ENCODE data around the gene PPP2R3B. TPM values are rescaled to one million over a fixed set of nuclear protein-coding genes. Genes with fewer than 3 reads are reported as not detected.
"Not testable (repeated sequence)": the region's sequence is repeated elsewhere in the genome, so short reads cannot be mapped to it uniquely, and the experiment has no call there.

The PPP2R3B gene
- total RNA-seq, 1 donor from 2014 or later = 24.6 TPM

GRCh38 chrX:402857-403256 is 16.1 kb upstream of the PPP2R3B start:
- no peak for DNase-seq

- no peak for DNase-seq
These were observed 13.6 kb upstream of the PPP2R3B start for GRCh38 chrX:400258-400657.

GRCh38 chrX:397575-397974 is 10.9 kb upstream of the PPP2R3B start:
- peak; percentile 61 for DNase-seq

- no peak for DNase-seq
These were observed 8.1 kb upstream of the PPP2R3B start for GRCh38 chrX:394830-395229.

GRCh38 chrX:392575-392846 is 5.8 kb upstream of the PPP2R3B start:
- no peak for DNase-seq

- DNase-seq = no peak
These were observed 5.2 kb upstream of the PPP2R3B start for GRCh38 chrX:391717-392574.

DNA sequence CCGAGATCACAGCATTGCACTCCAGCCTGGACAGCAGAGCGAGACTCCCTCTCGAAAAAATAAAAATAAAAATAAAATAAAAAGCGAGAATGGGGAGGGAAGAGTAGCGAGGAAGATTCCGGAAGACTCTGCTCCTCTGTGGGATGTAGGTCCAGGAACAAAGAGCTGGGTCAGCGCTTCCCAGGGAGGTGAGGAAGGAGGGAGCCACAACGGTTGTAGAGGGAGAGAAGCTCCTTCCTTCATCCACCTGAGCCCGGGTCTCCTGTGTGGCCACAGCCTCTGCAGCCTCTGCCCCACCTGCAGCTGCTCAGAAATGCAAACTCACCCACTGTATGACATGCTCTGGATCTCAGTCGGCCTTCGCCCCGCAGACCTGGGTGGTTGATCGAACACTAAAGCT is 3.8 kb upstream of the PPP2R3B start:
- no peak for DNase-seq

DNA sequence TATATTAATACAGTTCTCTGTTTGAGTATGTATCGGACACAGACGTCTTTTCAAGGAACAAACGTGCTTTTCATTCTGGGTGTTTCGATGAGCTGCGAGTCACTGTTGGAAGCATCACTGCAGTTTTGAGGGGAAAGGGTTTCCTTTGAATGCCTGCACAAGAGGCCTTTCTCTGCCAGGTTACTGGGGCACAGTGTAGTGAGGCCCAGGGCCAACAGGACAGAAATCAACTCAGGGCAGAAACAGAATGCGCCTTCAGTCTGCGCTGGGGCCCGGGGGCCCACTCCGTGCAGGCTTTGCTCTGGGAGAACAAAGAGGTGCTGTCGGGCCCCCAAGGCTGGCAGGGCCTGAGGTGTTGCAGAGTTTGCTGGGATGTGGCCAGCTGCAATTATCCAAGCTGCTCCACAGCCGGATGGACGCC is 2.3 kb upstream of the PPP2R3B start:
- peak; percentile 10 for DNase-seq

- no peak for DNase-seq
These were observed 1.0 kb upstream of the PPP2R3B start for GRCh38 chrX:387729-388128.

DNA sequence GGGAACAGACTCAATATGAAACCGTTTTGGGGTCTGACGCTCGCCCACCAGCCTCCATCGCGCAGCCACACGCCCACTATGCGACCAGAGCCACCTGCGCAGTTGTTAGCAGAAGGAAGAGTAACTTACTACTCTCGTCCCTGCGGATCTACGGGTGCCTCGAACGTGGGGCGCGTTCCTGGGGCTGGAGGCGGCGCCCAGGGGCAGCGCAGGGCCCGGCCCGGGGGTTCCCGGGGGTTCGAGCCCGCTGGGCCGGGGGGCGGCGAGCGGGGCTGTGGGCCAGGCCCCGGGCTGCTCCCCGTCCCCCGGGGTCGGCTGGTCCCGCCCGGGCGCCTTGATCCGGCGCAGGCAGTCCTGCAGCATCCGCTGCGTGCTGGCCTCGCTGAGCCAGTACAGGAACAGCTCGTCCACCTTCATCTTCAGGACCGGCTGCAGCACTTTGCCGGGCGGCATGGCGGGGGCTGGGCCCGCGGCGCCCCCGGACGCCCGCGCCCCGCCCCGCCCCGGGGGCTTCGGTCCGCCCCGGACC is 404 bp downstream of the PPP2R3B start:
- DNase-seq = no peak

DNA sequence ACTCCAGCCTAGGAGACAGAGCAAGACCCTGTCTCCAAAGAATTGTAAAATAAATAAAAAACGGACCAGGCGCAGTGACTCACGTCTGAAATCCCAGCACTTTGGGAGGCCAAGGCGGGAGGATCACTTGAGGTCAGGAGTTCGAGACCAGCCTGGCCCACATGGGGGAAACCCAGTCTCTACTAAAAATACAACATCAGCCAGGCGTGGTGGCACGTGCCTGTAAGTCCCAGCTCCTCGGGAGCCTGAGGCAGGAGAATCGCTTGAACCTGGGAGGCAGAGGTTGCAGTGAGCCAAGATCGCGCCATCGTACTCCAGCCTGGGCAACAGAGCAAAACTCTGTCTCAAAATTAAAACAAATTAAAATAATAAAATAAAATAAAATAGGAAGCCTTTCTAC is 971 bp downstream of the PPP2R3B start:
- not testable (repeated sequence) for DNase-seq

DNA sequence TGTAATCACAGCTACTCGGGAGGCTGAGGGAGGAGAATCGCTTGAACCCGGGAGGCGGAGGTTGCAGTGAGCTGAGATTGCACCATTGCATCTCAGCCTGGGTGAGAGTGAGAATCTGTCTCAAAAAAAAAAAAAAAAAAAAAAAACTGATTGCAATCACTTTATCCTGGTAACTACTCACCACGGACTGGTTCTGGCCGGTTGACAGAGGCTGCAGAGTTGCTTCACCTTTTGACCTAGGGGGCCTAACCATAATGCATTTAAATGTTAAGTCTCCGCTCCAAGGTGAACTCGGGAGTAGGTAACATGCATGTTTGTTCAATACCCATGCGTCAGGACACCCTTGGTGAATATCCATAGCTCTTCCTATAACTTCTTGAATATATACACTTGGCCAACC is 1.8 kb downstream of the PPP2R3B start:
- no peak for DNase-seq

GRCh38 chrX:378443-378842 is 8.3 kb downstream of the PPP2R3B start:
- DNase-seq = no peak

DNA sequence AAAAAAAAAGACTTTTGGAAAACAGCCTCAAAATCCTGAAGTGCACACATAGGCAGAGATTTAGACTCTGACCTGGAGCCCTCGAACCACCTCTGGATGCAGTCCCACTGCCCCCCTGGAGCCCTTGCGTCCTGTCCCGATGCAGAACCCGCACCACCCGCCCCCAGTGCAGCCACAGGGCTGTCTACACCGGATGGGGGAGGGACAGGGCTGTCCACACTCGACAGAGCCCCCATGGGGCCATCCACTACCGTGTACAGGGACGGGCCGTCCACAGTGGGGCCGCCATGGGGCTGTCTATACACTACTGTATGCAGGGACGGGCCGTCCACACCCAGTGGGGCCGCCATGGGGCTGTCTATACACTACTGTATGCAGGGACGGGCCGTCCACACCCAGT is 10.5 kb downstream of the PPP2R3B start:
- DNase-seq = not testable (repeated sequence)

- DNase-seq = no peak
These were observed 11.3 kb downstream of the PPP2R3B start for GRCh38 chrX:375181-376036.

DNA sequence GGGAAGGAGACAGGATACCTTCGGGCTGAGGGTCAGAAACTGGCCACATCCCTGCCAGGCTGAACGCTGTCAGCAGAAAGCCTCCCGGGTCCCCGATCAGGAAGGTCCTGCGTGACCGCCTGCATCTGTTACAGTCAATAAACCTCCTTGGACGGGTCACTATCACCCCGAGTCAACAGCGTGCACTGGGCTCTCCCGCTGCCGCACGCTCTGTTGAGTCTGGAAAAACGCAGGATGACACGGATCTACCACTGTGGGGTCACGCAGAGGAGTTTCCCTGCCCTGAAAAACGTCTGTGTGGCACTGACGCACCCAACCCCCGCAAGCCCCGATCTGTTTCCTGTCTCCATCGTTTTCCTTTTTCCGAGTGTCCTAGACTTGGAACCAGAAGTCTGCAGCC is 12.1 kb downstream of the PPP2R3B start:
- DNase-seq = no peak

GRCh38 chrX:373641-374471 is 12.9 kb downstream of the PPP2R3B start:
- DNase-seq = no peak

- DNase-seq = no peak
These were observed 13.7 kb downstream of the PPP2R3B start for GRCh38 chrX:372856-373640.

- no peak for DNase-seq
These were observed 14.8 kb downstream of the PPP2R3B start for GRCh38 chrX:371907-372306.

GRCh38 chrX:370963-371745 is 15.6 kb downstream of the PPP2R3B start:
- no peak for DNase-seq
